OCI-LY7 (cell line): ENCODE results near the gene CNTN4.

Experiments
- EZH2phosphoT487 ChIP-seq: fragments of 200-600 bp; sonication (generic); IDR thresholded peaks from 2 replicates; pipeline ENCODE4 v1.6.1; 2018; ENCODE audit warnings: low read depth, borderline replicate concordance, mild to moderate bottlenecking, mixed run types, antibody characterized with exemption, low read length, moderate library complexity, mixed read lengths
- TF ChIP-seq, protein P1 (sequence below): fragments of 200-600 bp; sonication (generic); conservative IDR thresholded peaks from 2 replicates; pipeline ENCODE4 v1.5.1; 2014; ENCODE audit warnings: mild to moderate bottlenecking, antibody characterized with exemption, low read length, moderate library complexity, mixed read lengths

DNA sequence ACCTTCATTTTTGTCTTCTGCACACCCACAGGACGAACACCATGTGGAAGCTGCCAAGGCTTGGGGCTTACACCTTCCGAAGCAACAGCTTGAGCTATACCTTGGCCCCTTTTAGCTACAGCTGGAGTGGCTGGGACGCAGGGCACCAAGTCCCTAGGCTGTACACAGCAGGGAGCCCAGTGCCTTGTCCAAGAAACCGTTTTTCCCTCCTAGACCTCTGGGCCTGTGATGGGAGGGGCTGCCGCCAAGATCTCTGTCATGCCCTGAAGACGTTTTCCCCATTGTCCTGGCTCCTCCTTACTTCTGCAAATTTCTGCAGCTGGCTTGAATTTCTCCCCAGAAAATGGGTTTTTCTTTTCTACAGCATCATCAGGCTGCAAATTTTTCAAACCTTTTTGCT is 7.8 kb downstream of the CNTN4 start:
- TF ChIP-seq EZH2phosphoT487: no peak
- TF ChIP-seq, protein P1, sequence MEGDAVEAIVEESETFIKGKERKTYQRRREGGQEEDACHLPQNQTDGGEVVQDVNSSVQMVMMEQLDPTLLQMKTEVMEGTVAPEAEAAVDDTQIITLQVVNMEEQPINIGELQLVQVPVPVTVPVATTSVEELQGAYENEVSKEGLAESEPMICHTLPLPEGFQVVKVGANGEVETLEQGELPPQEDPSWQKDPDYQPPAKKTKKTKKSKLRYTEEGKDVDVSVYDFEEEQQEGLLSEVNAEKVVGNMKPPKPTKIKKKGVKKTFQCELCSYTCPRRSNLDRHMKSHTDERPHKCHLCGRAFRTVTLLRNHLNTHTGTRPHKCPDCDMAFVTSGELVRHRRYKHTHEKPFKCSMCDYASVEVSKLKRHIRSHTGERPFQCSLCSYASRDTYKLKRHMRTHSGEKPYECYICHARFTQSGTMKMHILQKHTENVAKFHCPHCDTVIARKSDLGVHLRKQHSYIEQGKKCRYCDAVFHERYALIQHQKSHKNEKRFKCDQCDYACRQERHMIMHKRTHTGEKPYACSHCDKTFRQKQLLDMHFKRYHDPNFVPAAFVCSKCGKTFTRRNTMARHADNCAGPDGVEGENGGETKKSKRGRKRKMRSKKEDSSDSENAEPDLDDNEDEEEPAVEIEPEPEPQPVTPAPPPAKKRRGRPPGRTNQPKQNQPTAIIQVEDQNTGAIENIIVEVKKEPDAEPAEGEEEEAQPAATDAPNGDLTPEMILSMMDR: no peak
